HG03108 (cell line): Measurements from ENCODE around the gene HS1BP3.

ENCODE experiments used
- ATAC-seq: cut with Tn5 transposase; IDR thresholded peaks from one replicate; pipeline ENCODE4 v1.9.1; 2021; ENCODE audit warnings: moderate library complexity; ENCODE audit not compliant: unreplicated experiment

The HS1BP3 gene

DNA sequence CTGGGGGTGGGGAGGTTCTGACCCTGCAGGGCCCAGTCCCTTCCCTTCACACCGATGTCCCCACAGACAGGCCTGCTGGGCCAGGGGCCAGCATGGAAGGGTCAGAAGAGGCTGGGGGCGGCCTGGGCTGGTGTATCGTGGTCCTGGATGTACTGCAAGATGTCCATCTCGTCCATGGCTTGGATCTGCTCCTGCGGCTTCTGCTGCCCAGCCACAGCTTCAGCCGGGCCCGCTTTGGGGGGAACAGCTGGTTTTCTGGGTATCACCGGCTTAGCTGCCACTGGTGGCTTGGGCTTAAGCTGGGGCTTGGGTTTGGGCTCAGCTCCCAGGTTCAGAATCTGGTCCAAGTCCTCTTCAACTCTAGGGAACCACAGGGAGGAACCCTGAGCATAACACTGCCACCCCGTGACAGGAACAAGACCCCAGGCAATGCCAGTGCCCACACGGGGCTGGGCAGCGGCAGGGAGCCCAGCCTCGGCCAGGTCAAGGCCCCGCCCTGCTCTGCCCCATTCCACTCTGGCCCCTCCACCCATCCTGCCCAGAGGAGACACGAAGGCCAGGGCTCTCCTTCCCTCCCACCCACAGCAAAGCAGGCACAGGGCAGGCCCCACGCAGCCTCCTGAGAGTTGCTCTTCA, 31.9 kb downstream of the HS1BP3 start:
- ATAC-seq = no peak

- no peak for ATAC-seq
These were observed 32.4 kb downstream of the HS1BP3 start for GRCh38 chr2:20618468-20618885.

- no peak for ATAC-seq
These were observed 32.9 kb downstream of the HS1BP3 start for GRCh38 chr2:20617892-20618467.

GRCh38 chr2:20617081-20617575, 33.8 kb downstream of the HS1BP3 start:
- no peak for ATAC-seq

- no peak for ATAC-seq
These were observed 34.5 kb downstream of the HS1BP3 start for GRCh38 chr2:20616341-20616871.

- no peak for ATAC-seq
These were observed 35.2 kb downstream of the HS1BP3 start for GRCh38 chr2:20615466-20616241.

GRCh38 chr2:20615068-20615465, 35.8 kb downstream of the HS1BP3 start:
- no peak for ATAC-seq

GRCh38 chr2:20614201-20615067, 36.5 kb downstream of the HS1BP3 start:
- ATAC-seq = no peak

DNA sequence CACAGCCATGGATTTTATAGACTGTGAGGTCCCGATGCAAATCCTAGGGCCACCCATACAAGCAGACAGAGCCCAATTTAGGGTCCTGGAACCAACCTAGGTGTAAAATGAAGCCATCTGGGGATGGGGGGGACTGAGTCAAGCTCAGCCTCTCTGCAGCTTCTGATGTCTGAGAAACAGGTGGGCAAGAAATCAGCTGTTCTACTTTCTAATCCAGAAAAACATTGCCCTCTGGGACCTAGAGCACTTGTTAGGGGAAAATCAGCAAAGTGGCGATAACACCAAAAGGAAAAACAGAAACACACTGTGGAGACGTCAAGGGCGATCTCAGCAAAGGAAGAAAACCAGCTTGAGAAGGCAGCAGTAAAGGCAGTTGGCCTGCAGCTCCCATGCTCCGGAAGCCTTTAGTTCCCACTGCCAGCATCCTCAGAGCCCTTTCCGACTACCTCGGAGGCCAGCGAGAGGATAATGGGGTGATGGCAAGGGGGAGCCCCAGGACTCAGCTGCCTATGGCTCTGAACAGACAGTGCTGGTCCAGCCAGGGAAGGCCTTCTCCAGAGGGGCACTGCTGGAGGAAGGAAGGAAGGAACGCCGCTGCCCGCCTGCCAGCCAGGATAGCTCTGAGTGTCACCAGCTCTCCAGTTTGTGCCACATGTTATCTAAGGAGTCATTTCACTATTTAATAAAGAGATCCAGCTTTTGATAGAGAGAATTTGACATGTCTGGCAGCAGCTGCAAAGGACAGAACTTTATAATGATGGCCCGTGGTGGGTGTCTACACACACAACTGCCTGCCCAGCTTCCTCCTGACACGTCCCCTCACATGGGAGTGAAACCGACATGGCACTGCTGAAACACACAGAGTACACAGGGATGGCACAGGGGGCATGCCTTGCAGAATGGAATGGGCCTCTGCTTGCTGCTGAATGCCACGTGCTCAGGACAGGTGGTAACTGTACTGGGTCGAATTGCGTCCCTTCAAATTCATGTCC, 37.7 kb downstream of the HS1BP3 start:
- no peak for ATAC-seq

DNA sequence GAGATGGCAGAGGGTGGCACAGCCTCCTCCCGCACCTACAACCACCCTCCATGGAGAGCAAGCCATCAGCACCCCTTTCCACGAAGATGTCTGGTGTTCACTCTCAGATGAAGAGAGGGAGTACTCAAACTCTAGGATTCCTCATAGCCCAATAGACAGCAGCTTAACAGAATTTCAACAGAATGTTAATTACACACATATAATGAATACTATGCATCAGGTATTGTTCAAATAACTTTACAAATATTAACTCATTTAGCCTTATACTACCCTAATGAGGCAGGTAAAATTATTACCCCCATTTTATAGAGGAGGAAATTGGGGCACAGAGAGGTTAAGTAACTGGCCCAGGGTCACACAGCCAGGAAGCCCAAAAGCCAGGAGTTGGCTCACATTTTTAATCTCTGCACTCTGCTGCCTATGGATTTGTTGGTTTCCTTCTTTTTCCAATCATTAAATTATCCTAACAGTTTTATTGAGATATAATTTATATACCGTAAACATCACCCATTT, 39.0 kb downstream of the HS1BP3 start:
- ATAC-seq = no peak

DNA sequence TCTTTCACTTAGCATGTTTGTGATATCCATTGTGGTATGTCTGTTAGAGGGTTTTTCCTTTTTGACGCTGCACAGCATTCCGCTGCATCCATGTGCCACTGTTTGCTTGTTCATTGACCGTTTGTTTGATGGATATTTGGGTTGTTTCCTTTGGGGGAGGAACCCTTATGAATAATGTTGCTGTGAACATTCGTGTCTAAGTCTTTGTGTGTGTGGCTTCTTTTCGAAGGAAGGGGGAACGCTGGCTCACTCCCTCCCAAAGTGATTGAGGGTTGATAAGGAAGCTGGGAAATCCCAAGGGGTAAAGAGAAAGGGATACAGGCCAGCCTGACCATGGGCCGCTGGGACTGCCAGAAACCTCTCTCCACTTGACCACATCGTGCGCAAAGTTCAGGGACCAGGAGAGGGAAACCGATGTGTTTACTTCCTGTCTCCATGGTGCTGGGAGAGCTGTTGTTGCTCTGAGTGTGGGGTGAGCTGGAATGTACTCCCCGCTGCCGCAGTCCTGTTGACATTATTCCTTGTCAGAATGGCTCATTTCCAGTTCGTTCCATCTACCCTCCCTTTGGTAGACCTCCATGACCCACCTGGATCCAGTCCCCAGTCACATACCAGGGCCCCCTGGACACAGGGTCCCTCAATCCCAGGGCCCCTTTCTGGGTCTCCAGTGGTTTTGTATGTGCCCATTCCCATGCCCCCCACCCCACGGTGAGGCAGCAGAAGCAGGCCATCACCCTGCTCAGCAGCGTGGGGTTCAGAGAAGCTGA, 39.6 kb downstream of the HS1BP3 start:
- no peak for ATAC-seq

DNA sequence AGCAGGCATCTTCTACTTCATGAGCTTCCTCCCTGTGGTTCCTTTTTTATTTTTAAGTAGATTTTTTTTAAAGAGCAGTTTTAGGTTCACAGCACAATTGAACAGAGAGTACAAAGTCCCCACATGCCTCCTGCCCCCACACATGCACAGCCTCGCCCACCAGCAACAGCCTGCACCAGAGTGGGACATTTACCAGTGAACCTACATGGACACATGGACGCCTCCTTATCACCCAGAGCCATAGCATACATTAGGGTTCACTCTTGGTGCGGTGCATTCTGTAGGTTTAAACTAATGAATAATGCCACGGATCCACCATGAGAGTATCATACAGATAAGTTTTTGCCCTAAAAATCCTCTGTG, 40.9 kb downstream of the HS1BP3 start:
- ATAC-seq = no peak

GRCh38 chr2:20609349-20609994, 41.4 kb downstream of the HS1BP3 start:
- ATAC-seq = no peak

- no peak for ATAC-seq
These were observed 42.1 kb downstream of the HS1BP3 start for GRCh38 chr2:20608666-20609348.

DNA sequence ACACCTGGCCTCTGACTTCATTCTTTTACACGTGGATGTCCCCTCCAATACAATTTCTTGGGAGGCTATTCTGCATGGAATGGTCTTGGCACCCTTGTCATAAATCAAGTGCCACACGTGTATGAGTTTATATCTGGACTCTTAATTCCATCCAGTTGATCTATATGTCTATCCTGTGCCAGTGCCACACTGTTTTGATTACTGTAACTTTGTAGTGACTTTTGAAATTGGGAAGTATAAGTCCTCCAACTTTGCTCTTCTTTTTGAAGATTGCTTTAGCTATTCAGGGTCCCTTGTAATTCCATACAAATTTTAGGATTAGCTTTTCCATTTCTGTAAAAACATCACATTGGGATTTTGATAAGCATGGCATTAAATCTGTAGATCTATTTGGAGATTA, 43.5 kb downstream of the HS1BP3 start:
- ATAC-seq = no peak

DNA sequence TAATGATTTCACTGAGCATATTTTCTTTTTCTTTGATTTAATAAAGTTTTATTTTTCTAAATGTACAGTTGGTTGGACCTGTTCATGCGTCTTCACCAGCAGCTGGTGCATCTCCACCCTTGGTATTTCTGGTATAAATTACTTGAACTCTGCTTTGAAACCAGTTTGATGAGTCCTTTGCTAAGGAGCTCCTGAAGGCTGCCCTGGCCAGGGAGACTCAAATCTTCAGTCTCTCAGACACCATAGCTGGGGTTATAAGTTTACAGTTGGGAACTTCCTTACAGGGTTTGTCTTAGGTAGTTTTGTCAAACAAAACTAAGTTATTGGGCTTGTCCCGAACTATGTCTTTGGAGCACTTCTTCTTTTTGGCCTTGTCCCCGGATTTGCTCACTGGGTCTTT, 44.7 kb downstream of the HS1BP3 start:
- ATAC-seq = no peak

GRCh38 chr2:20604951-20605381, 45.9 kb downstream of the HS1BP3 start:
- ATAC-seq = no peak
